Activated naive CD4-positive, alpha-beta T cell treated with anti-CD3 and anti-CD28 coated beads, Interleukin-2, amount 50 U/mL, for 24 hours (primary cell): ENCODE measurements around the gene SELPLG.

Source experiments
- H3K27ac Mint-ChIP-seq: one replicate; pipeline ENCODE4 v1.8.0; 2021; ENCODE audit warnings: mild to moderate bottlenecking, mixed read lengths
- H3K27me3 Mint-ChIP-seq: one replicate; pipeline ENCODE4 v1.8.0; 2021; ENCODE audit warnings: mixed read lengths
- H3K36me3 Mint-ChIP-seq: one replicate; pipeline ENCODE4 v1.8.0; 2021; ENCODE audit warnings: mixed read lengths
- H3K4me1 Mint-ChIP-seq: one replicate; pipeline ENCODE4 v1.8.0; 2021; ENCODE audit warnings: mixed read lengths
- H3K4me3 Mint-ChIP-seq: one replicate; pipeline ENCODE4 v1.8.0; 2021; ENCODE audit warnings: mild to moderate bottlenecking, mixed read lengths
- H3K9me3 Mint-ChIP-seq: one replicate; pipeline ENCODE4 v1.8.0; 2021; ENCODE audit warnings: mixed read lengths

The SELPLG gene

GRCh38 chr12:108608616-108609015, 25.1 kb downstream of the SELPLG start:
- Mint-ChIP-seq H3K36me3 (no peaks in the 10 kb centered on the region), H3K4me3 (no peak overlapping the region), H3K27ac (no peak overlapping the region), H3K9me3 (no peaks in the 10 kb centered on the region), H3K4me1 (peaks cover 9% of the 10 kb centered on the region), H3K27me3 (no peaks in the 10 kb centered on the region)

- H3K27me3 Mint-ChIP-seq: no peaks in the 10 kb centered on the region
- no peaks in the 10 kb centered on the region for H3K9me3 Mint-ChIP-seq
- no peak overlapping the region for H3K27ac Mint-ChIP-seq
- H3K4me1 Mint-ChIP-seq: peaks cover 9% of the 10 kb centered on the region
- H3K36me3 Mint-ChIP-seq: no peaks in the 10 kb centered on the region
- no peak overlapping the region for H3K4me3 Mint-ChIP-seq
Observed at GRCh38 chr12:108607981-108608600, 25.6 kb downstream of the SELPLG start.

DNA sequence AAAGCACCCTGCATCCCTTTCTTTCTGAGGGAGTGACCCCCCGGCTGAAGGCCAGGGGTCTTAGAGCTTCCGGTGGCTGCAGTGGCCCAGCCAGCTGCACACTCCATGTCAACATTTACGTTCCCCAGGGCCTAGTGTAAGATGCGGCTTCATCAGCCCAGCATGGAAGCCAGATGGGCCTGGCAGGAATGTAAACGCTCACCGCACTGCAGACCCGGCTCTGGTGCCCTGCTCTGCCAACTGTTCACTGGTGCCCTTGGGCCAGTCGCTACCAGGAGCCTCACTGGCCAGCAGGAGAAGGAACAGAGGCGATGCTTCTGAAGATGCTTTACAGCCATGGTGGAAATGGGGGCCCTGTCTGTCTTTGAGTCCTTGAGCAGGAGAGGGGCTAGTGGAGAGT, 27.2 kb downstream of the SELPLG start:
- no peak overlapping the region for H3K4me3 Mint-ChIP-seq
- no peaks in the 10 kb centered on the region for H3K36me3 Mint-ChIP-seq
- H3K27me3 Mint-ChIP-seq: no peaks in the 10 kb centered on the region
- peaks cover under 1% of the 10 kb centered on the region for H3K4me1 Mint-ChIP-seq
- no peak overlapping the region for H3K27ac Mint-ChIP-seq
- H3K9me3 Mint-ChIP-seq: no peaks in the 10 kb centered on the region

GRCh38 chr12:108605690-108606406, 27.8 kb downstream of the SELPLG start:
- Mint-ChIP-seq H3K27ac (peak overlapping the region; percentile 81), H3K4me3 (no peak overlapping the region)

DNA sequence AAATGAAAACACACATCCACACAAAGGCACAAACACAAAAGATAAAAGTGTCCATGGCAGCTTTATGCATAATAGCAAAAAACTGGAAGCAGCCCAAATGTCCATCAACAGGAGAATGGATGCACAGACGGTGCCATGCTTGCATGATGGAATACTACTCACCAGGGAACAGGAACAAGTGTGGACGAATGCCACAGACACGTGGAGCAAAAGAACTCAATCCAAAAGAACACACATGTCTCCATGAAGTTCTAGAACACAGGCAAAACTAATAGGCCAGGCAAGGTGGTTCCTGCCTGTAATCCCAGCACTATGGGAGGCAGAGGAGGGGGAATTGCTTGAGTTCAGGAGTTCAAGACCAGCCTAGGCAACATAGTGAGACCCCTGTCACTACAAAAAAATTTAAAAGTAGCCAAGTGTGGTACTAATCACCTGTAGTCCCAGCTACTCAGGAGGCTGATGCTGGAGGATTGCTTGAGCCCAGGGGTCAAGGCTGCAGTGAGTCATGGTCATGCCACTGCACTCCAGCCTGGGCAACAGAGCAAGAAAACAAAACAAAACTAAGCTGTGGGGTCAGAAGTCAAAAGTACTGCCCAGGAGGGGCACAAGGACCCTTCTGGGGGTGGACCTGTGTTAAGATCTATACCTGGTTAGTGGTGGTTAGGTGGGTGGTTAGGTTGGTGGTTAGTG, 28.5 kb downstream of the SELPLG start:
- Mint-ChIP-seq H3K4me3 (no peak overlapping the region), H3K9me3 (no peaks in the 10 kb centered on the region), H3K27me3 (no peaks in the 10 kb centered on the region), H3K27ac (peak overlapping the region; percentile 61), H3K4me1 (no peaks in the 10 kb centered on the region), H3K36me3 (no peaks in the 10 kb centered on the region)

More at GRCh38 chr12:108605690-108606406, 27.8 kb downstream of the SELPLG start:
- H3K36me3 Mint-ChIP-seq: no peaks in the 10 kb centered on the region
- H3K9me3 Mint-ChIP-seq: no peaks in the 10 kb centered on the region
- H3K4me1 Mint-ChIP-seq: no peaks in the 10 kb centered on the region
- H3K27me3 Mint-ChIP-seq: no peaks in the 10 kb centered on the region

- Mint-ChIP-seq H3K27me3 (no peaks in the 10 kb centered on the region), H3K36me3 (no peaks in the 10 kb centered on the region), H3K4me1 (no peaks in the 10 kb centered on the region), H3K4me3 (no peak overlapping the region), H3K27ac (peak overlapping the region; percentile 18), H3K9me3 (no peaks in the 10 kb centered on the region)
Observed at GRCh38 chr12:108604208-108604941, 29.3 kb downstream of the SELPLG start.

- no peak overlapping the region for H3K27ac Mint-ChIP-seq
- H3K9me3 Mint-ChIP-seq: no peaks in the 10 kb centered on the region
- no peaks in the 10 kb centered on the region for H3K36me3 Mint-ChIP-seq
- H3K4me1 Mint-ChIP-seq: no peaks in the 10 kb centered on the region
- H3K27me3 Mint-ChIP-seq: no peaks in the 10 kb centered on the region
- H3K4me3 Mint-ChIP-seq: no peak overlapping the region
Observed at GRCh38 chr12:108603743-108604142, 30.0 kb downstream of the SELPLG start.

GRCh38 chr12:108602976-108603704, 30.6 kb downstream of the SELPLG start:
- no peaks in the 10 kb centered on the region for H3K9me3 Mint-ChIP-seq

GRCh38 chr12:108602209-108602705, 31.4 kb downstream of the SELPLG start:
- H3K9me3 Mint-ChIP-seq: no peaks in the 10 kb centered on the region
- H3K36me3 Mint-ChIP-seq: no peaks in the 10 kb centered on the region
- H3K27me3 Mint-ChIP-seq: no peaks in the 10 kb centered on the region
- no peak overlapping the region for H3K4me3 Mint-ChIP-seq
- no peak overlapping the region for H3K27ac Mint-ChIP-seq
- H3K4me1 Mint-ChIP-seq: no peaks in the 10 kb centered on the region

More at GRCh38 chr12:108602976-108603704, 30.6 kb downstream of the SELPLG start:
- Mint-ChIP-seq H3K4me1 (no peaks in the 10 kb centered on the region), H3K36me3 (no peaks in the 10 kb centered on the region), H3K27ac (no peak overlapping the region), H3K27me3 (no peaks in the 10 kb centered on the region), H3K4me3 (no peak overlapping the region)

GRCh38 chr12:108600702-108601007, 33.0 kb downstream of the SELPLG start:
- Mint-ChIP-seq H3K9me3 (no peaks in the 10 kb centered on the region), H3K36me3 (no peaks in the 10 kb centered on the region), H3K27ac (no peak overlapping the region), H3K4me1 (no peaks in the 10 kb centered on the region), H3K4me3 (no peak overlapping the region), H3K27me3 (no peaks in the 10 kb centered on the region)

DNA sequence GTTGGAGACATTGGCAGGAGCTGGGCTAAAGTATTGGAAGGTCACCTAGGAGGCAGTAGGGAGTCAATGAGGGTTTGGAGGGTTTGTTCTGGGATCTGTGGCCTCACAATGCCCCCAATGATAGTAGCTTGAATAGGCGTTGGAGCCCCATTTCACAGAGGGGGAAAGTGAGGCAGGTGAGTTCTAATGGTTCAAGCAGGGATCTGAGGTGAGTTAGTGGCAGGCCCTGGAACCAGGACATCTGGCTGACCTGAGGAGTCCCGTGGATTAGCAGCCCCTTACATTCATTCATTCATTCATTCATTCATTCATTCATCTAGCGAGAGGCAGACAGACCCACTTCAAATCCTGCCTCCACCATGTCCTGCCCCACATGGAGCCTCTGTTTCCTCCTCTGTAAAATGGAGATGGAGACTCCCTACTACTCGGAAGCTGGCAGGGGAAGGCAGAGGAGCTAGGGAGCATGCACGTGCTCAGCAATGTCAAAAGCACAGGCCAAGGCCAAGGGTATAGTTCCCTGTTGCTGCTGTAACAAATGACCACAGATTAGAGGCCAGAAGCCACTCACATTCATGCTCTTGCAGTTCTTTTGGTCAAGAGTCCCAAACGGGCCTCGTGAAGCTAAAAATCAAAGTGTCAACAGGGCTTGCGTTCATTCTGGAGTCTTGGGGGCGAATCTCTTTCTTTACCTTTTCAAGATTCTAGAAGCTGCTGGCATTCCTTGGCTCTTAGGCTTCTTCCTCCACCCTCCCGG, 33.6 kb downstream of the SELPLG start:
- H3K4me1 Mint-ChIP-seq: no peaks in the 10 kb centered on the region
- H3K27me3 Mint-ChIP-seq: no peaks in the 10 kb centered on the region
- H3K9me3 Mint-ChIP-seq: no peaks in the 10 kb centered on the region
- no peak overlapping the region for H3K4me3 Mint-ChIP-seq
- no peak overlapping the region for H3K27ac Mint-ChIP-seq
- no peaks in the 10 kb centered on the region for H3K36me3 Mint-ChIP-seq

DNA sequence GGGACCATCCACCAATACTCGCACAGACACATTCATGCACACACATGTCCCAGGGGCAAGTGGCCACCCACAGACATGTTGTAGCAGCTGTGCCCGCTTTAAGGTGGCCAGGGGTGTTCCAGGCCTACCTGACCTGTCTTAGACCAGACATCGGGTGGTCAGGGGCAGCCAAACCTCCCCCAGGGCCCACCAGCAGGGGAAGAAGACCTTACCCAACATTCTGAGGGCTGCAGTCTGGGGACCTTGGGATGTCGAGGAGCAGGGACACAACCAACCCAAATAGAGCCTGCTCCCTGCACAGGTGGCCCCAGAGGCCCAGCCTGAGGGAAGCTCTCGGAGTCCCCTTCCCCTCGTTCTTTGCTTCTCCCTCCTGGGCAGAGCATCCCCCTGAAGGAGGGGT, 34.2 kb downstream of the SELPLG start:
- H3K27me3 Mint-ChIP-seq: no peaks in the 10 kb centered on the region
- no peaks in the 10 kb centered on the region for H3K36me3 Mint-ChIP-seq
- no peak overlapping the region for H3K4me3 Mint-ChIP-seq
- no peak overlapping the region for H3K27ac Mint-ChIP-seq
- no peaks in the 10 kb centered on the region for H3K4me1 Mint-ChIP-seq
- H3K9me3 Mint-ChIP-seq: no peaks in the 10 kb centered on the region

GRCh38 chr12:108598553-108599250, 35.0 kb downstream of the SELPLG start:
- H3K27me3 Mint-ChIP-seq: no peaks in the 10 kb centered on the region
- no peaks in the 10 kb centered on the region for H3K36me3 Mint-ChIP-seq
- no peaks in the 10 kb centered on the region for H3K4me1 Mint-ChIP-seq
- H3K27ac Mint-ChIP-seq: no peak overlapping the region
- H3K4me3 Mint-ChIP-seq: no peak overlapping the region
- no peaks in the 10 kb centered on the region for H3K9me3 Mint-ChIP-seq
